ENCODE data around the gene MARK4.
A peak's percentile ranks its signal among the peaks of the same experiment; 100 is the strongest.

MARK4 gene

GRCh38 chr19:45336696-45337251, 85.7 kb downstream of the MARK4 start:
- TF ChIP-seq, protein P1, sequence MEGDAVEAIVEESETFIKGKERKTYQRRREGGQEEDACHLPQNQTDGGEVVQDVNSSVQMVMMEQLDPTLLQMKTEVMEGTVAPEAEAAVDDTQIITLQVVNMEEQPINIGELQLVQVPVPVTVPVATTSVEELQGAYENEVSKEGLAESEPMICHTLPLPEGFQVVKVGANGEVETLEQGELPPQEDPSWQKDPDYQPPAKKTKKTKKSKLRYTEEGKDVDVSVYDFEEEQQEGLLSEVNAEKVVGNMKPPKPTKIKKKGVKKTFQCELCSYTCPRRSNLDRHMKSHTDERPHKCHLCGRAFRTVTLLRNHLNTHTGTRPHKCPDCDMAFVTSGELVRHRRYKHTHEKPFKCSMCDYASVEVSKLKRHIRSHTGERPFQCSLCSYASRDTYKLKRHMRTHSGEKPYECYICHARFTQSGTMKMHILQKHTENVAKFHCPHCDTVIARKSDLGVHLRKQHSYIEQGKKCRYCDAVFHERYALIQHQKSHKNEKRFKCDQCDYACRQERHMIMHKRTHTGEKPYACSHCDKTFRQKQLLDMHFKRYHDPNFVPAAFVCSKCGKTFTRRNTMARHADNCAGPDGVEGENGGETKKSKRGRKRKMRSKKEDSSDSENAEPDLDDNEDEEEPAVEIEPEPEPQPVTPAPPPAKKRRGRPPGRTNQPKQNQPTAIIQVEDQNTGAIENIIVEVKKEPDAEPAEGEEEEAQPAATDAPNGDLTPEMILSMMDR (conservative IDR thresholded peaks at IDR 0.05; ENCODE audit: low read depth, low read length): no peak
- DNase-seq (ENCODE audit: low read depth): peak; percentile 84
- no peak overlapping the region for H3K4me3 ChIP-seq (ENCODE audit: low read length)

- TF ChIP-seq, protein P1 (conservative IDR thresholded peaks at IDR 0.05; ENCODE audit: low read depth, low read length): no peak
- no peak overlapping the region for H3K4me3 ChIP-seq (ENCODE audit: low read length)
- DNase-seq (ENCODE audit: low read depth): no peak
These were observed 88.6 kb downstream of the MARK4 start for GRCh38 chr19:45339629-45340028.

DNA sequence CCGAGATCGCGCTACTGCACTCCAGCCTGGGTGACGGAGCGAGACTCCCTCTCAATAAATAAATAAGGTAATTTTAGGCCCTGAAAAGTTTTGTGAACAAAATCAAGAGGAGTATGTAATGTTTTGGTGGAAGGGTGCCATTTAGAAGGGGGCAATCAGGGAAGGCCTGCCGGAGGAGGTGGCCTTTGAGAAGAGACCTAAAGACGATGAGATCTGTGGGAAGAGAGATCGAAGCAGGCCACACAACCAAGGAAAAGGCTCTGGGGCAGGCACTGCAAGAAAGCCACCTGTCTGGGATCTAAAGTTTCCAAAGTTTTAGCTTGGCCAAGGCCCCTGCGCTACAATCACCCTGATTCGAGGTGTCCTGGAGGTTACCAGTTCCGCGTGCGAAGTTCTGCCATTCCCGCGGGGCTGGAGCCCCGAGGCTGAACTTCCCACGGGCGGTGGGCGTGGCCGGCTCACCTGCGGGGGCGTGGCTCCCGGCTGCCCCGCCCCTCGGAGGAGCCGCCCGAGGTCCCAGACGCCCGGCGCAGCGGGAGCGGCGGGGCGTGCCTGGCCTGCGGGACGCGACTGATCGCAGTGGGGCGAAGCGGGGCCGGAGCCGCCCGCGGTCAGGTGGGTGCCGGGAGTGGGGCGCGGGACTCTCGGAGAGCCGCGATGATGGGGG, 89.3 kb downstream of the MARK4 start, which contains the start of gene KLC3:
TSS of gene KLC3 (plus strand) at position 519 of the 667 bp plus-strand sequence. CDS start 4,792 bp downstream, outside the sequence.
- no peak for DNase-seq (ENCODE audit: low read depth)
- H3K4me3 ChIP-seq (ENCODE audit: low read length): peak within 1 kb of the TSS; percentile 46
- TF ChIP-seq, protein P1 (conservative IDR thresholded peaks at IDR 0.05; ENCODE audit: low read depth, low read length): no peak

DNA sequence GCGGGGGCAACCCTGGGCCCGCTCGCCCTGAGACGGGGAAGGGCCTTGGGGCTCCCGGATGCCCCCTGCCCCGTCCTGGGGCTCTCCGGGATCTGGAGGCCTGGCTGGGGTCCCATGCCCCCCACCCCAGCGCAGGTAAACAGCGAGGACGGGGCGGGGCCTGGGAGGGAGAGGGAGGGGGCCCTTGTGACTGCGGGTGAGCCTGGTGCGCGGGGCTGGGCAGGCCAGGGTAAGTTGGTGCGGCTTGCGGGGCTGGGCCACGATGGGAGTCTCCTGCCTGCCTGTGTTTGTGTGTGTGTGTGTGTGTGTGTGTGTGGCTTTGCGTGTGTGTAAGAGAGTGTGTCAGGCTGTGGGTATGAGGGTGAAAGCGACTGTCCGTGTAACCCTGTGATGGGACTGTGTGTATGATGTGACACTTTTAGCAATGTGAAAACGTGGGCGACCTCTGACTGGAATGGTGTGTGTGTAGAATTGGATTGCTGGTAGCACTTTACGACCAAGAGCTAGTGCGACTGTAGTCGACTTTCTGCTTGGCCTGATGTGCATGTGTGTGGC, 89.9 kb downstream of the MARK4 start:
- H3K4me3 ChIP-seq (ENCODE audit: low read length): peak overlapping the region; percentile 46
- TF ChIP-seq, protein P1 (conservative IDR thresholded peaks at IDR 0.05; ENCODE audit: low read depth, low read length): no peak
- DNase-seq (ENCODE audit: low read depth): no peak

- H3K4me3 ChIP-seq (ENCODE audit: low read length): no peak overlapping the region
- no peak for DNase-seq (ENCODE audit: low read depth)
- TF ChIP-seq, protein P1 (conservative IDR thresholded peaks at IDR 0.05; ENCODE audit: low read depth, low read length): no peak
These were observed 91.8 kb downstream of the MARK4 start for GRCh38 chr19:45342911-45343310.

GRCh38 chr19:45344621-45345505, 93.8 kb downstream of the MARK4 start:
- TF ChIP-seq, protein P1 (conservative IDR thresholded peaks at IDR 0.05; ENCODE audit: low read depth, low read length): no peak
- no peak overlapping the region for H3K4me3 ChIP-seq (ENCODE audit: low read length)
- DNase-seq (ENCODE audit: low read depth): no peak

Measured in retinal pigment epithelial cell (primary cell).